EH (cell line): Measurements from ENCODE around the gene CHST8.
"Not testable (repeated sequence)": the region's sequence is repeated elsewhere in the genome, so short reads cannot be mapped to it uniquely, and the experiment has no call there.

Experiments used
- DNase-seq: peaks from one replicate; pipeline ENCODE4 v3.0.0-alpha.2; 2015; ENCODE audit warnings: low read depth

The CHST8 gene

DNA sequence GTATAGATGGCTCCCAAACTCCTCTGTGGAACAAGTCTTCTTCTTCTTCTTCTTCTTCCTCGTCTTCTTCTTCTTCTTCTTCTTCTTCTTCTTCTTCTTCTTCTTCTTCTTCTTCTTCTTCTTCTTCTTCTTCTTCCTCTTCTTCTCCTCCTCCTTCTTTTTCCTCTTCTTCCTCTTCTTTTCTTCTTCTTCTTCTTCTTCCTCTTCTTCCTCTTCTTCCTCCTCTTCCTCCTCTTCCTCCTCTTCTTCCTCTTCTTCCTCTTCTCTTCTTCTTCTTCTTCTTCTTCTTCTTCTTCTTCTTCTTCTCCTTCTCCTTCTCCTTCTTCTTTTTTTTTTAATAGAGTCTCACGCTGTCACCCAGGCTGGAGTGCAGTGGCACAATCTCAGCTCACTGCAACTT lies 3.4 kb upstream of the CHST8 start:
- DNase-seq = not testable (repeated sequence)

- no peak for DNase-seq
These were observed 2.9 kb upstream of the CHST8 start for GRCh38 chr19:33618884-33619283.

GRCh38 chr19:33620611-33621010 lies 1.1 kb upstream of the CHST8 start:
- DNase-seq = no peak

DNA sequence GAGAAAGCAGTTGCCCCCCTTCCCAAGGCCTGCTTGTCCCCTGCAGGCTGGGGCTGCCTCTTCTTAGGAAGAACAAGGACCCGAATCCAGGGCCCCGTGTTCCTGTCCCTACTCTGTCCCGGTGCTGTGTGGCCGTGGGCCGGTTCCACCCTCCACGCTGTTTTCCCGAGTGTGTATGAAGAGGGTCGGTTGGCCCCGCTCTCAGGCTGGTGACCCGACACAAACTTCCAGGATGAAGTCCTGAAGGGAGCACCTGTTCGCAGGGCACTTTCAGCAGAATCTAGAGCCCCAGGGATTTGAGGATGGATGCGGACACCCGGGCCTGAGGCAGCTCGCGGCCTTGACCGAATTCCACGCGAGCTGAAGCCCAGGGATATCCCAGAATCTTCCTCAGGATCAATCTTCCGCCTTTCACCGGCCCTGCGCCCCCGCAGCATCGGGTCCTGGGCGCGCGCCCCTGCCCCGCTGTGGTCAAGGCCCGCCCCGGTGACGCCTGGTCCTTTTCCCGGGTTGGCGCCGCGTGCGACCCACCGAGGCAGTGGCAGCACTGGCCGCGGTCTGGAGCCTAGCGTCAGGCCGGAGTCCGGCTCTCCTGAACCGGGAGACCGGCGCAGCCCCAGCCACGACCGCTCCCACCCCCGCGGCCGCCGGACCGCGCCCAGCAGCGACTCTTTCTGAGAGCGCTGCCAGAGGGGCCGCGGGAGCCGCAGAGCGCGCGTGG lies 528 bp upstream of the CHST8 start:
- no peak for DNase-seq

- DNase-seq = peak; percentile 3
These were observed 704 bp downstream of the CHST8 start for GRCh38 chr19:33622505-33622808.

GRCh38 chr19:33622809-33623511 lies 1.2 kb downstream of the CHST8 start:
- no peak for DNase-seq

GRCh38 chr19:33624586-33624985 lies 2.8 kb downstream of the CHST8 start:
- no peak for DNase-seq

DNA sequence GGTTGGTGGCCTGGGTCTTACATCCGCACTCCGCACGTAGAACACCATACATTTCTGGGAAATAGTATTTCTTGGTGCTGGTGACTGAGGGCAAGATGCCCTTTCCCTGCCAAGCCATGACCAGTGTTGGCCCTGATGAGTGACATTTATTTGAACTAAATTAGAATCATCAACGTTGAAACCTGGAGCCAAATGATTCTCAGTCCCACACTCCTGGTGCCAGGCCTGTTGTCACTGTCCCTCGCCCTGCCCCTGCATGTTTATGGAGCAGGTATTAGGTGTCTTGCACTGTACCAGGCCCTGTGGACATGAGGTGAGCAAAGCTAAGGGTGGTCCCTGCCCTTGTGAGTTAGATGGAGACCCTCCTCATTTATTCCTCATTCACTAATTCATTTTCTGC lies 5.8 kb downstream of the CHST8 start:
- no peak for DNase-seq

DNA sequence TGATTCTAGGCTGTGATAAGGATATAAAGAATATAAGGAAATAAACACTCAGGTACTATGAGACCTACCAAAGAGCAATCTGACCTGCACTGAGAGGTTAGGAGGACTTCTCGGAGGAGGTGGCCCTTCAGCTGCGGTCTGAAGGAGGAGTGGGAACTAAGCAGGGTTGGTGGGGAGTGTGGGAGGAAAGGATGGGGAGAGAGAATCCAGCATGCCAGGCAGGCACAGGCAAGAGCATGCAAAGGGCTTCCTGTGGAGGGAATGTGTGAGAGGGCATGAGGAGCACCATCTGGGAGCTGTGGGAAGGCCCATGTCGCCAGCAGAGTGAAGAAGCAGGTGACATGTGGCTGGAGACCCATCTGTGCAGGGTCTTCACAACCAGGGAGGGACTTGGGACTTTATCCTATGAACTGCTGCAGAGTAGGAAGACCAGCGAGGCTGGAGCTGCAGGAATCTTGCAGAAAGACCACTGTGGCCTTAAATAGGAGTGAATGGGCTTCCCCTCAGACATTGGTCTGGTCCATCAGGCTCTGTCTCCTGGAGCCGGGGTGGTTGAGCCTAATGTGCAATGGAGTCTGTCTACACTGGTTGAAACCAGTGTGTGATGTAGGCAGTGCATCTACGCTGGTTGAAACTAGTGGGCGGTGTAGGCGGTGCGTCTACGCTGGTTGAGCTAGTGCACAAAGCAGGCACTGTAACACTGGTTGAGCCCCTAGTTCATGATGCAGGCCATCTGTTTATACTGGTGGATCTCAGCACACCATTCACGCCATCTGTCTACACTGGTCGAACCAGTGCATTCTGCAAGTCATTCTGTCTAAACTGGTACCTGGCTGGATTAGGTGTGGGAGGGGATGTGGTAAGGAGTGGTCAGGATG lies 6.4 kb downstream of the CHST8 start:
- DNase-seq = no peak

DNA sequence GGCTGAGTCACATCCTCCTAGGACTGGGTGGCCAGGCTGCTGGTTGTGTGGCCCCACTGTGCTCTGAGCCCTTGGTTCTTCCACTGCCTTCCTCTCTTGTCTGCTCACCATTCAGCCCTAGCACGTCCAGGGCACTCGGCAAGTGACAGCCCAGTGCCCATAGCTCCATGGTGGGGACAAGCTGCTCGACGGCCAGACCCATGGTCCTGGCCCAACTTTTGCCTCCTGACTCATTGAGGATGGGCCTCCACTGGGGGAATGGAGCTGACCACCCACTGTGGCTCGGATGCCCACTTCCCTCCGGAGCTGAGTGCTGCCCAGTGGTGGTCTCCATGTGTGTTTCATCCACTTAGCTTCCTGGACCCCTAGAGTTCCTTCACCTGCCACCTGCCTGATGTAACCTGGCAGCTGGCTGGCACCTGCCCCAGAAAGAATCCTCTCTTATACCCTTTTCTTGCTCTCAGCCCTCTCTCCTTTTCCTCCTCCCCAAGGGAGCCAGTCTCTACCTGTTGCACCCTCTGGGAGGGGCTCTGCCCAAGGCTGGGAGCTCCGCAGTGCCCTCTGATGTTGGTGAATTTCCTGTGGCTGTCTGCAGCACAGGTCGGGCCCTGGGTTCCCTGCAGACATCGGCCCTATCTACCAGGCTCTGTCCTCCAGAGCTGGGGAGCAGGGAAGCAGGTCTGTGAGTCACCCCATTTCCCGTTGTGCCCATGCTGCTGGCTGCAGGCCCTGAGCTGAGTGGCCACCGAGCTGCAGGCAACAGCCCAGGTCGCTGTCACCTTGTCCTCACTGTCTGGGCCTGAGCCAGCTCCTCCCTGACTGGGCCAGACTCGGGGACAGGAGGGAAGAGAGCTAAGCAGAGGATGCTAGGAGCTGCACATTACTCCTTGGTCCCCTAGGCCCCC lies 7.4 kb downstream of the CHST8 start:
- DNase-seq = no peak

DNA sequence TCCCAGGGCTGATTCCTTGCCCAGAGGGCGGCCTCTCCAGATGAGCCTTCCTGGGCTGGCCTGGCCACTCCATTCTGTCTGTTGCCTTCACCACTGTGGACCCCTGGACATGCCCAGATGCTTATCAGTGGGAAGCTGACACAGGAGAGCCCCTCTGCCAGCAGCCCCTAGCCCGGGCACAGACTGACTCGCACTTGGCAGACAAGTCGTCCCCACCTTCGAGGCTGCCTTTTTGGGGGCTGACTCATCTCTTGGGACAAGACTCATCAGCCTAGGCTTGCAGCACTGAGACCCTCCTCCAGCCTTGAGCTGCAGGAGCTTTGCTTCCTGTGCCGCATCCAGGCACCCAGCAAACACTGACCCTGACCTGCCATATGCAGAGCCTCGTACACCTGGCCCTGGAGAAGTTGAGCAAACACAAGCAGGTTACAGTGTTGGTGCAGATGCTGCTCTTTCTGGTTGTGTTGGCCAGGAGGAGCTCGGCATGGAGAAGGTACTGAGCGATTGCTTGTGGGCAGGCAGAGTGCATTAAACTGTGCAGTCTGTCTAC lies 8.1 kb downstream of the CHST8 start:
- DNase-seq = no peak

DNA sequence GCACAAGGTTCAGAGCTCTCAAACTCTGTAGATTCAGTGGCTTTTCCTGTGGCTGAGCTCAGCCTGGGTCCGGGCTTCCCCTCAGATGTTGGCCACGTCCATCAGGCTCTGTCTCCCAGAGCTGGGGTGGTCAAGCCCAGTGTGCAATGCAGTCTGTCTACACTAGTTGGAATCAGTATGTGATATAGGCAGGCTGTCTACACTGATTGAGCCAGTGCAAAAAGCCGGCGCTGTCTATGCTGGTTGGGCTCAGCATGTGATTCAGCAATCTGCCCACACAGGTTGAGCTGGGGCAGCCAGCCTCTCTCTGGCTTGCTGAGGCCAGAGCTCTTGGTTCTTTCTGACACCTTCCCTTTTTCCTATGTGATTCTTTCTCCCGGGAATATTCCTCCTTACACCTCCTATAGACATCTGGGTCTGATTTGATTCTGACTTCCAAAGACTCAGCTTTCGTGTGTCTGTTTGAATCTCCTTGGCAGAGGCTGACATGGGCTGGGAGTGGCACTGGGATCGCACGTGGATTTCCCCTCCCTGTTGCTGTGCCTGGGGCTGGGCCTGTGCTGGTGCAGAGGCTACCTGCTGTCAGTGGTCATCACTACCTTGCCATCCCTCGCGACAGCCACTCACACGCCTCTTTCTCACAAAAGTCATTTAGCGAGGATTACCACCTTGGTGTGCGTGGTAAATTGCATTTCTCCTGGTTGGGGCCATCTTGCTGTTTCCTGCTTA lies 9.3 kb downstream of the CHST8 start:
- DNase-seq = no peak

GRCh38 chr19:33631609-33631973 lies 9.8 kb downstream of the CHST8 start:
- no peak for DNase-seq

- DNase-seq = no peak
These were observed 12.8 kb downstream of the CHST8 start for GRCh38 chr19:33634361-33635091.

DNA sequence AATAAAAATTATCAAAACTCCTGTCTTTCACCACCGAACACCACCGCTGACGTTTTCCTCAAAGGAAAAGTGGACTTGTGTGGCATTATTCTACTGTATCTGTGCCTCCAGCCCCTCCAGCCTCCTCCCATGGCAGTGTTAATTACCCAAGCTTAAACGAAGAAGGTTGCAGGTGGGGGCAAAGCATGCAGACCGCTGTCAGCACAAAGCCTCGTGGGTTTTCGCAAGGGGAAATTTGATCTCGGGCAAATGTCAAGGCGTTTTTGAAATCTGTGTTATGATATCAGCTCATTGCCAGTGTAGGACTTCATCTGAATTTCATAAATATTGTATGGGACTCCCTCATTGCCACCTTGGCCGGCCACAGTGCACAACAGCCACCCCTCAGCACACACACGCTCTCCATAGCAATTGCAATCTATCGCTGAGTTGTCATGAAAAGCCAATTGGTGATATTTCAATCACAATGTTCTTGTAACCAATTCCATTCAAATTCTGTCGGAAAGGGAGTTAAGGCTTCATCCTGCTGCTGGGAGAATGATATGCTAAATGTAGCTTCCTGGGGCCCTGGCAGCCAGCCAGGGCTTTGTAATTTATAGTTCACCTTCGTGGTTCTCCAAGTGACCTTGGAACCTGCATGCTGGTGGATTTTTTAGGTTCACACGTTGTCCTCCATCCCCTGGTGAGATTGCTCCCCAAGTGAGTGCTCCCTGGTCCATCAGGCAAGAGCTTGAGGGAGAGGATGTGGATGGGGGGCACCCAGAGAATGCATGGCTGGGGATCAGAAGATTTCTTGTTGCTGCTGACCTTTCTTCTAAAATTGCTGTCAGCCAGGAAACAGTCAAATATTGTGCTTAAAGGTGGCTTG lies 16.6 kb downstream of the CHST8 start:
- no peak for DNase-seq

GRCh38 chr19:33639035-33639681 lies 17.4 kb downstream of the CHST8 start:
- DNase-seq = no peak

DNA sequence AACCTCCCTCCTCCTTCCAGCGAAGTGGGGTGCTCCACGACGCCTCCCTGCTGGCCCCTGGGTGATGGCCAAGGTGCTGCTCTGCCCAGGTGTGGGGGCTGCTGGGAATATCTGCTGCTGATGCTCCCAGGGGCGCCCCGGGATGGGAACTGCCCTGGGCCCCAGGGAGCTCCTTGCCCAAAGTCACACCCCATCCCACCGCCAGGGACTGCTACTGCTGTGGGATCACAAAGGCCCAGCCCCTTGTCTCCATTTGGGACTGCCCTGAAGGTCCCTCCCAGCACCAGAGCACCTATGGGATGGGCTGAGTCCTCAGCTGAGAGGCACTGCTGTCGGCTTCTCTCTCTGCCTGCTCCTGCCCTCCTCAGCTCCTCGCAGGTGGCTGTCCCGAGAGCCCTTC lies 19.0 kb downstream of the CHST8 start:
- no peak for DNase-seq

DNA sequence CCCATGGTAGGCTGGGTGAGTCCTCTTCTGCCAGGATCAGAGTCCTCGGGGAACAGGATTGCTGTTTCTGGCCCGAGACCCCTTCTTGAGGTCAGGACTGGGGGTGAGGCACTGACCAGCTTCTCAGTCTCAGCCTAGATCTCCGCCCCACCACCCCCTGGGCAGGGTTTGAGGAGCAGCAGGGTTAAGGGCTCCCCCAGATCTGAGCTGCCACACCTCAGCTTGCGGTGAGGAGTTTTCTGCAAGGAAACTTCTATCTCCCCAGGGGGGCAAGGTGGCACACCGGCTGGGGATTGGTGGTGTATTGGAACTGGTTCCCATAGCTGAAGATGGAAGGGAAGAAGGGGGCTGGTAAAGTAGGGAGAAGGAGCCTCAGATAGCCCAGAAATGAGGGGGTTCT lies 19.5 kb downstream of the CHST8 start:
- DNase-seq = no peak

- DNase-seq = no peak
These were observed 20.3 kb downstream of the CHST8 start for GRCh38 chr19:33641956-33642498.
